ENCODE measurements around the gene ZBTB11. TPM values are rescaled to one million over a fixed set of nuclear protein-coding genes. Genes with fewer than 3 reads are reported as not detected.
A peak's percentile ranks its signal among the peaks of the same experiment; 100 is the strongest.

Gene ZBTB11
- total and polyA plus RNA-seq, 2 of the 13 experiments (the other 11 are each of a cell fraction or from before 2014, with no cell fraction given), result 5.9 to 18.1 TPM

DNA sequence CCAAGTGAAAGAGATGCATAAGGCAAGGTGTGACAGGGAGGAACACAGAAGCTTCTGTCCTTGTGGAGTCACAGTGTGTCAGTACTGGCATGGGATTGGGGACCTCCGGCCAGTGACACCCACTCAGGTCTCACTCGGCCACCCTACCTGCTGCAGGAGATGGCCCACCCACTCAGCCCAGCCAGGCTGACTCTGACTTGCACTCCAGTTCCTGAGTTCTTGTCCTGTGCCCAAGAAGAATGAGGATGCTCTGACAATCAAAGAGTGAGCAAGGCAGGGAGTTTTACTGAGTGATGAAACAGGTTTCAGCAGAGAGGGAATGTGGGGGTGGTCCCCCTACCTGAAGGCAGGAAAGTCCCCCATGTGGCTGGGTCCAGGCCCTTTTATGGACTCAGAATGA is 52.1 kb downstream of the ZBTB11 start (continued):
- TF ChIP-seq, protein P1, sequence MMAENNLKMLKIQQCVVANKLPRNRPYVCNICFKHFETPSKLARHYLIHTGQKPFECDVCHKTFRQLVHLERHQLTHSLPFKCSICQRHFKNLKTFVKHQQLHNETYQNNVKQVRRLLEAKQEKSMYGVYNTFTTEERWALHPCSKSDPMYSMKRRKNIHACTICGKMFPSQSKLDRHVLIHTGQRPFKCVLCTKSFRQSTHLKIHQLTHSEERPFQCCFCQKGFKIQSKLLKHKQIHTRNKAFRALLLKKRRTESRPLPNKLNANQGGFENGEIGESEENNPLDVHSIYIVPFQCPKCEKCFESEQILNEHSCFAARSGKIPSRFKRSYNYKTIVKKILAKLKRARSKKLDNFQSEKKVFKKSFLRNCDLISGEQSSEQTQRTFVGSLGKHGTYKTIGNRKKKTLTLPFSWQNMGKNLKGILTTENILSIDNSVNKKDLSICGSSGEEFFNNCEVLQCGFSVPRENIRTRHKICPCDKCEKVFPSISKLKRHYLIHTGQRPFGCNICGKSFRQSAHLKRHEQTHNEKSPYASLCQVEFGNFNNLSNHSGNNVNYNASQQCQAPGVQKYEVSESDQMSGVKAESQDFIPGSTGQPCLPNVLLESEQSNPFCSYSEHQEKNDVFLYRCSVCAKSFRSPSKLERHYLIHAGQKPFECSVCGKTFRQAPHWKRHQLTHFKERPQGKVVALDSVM (CRISPR knock-in tag; IDR thresholded peaks at IDR 0.05), result no peak
- TF ChIP-seq ZNF776 (CRISPR knock-in tag; IDR thresholded peaks at IDR 0.05), result no peak

- BruUV-seq (replicated peaks), result no TSS peak
- in situ Hi-C loops (cut with HindIII; ENCODE audit: extremely low pct_ligation_motif_present, low pct_unique_long_range_greater_than_20kb) (no loop called here), intact Hi-C loops (cut with micrococcal nuclease; ENCODE audit: unreplicated experiment) (no loop called here)
- 57% methylated on average over 1 of the region's 1 CpG for WGBS (ENCODE audit: low lambda C conversion rate)
- DNase-seq (ENCODE audit: low spot score) (no peak), ATAC-seq (no peak), FAIRE-seq (no peak)
- Histone ChIP-seq H3K4me3 (replicated peaks in 1 of 3; ENCODE audit: insufficient read depth in 1 of 3, low read depth in 2 of 3, low read length in 3 of 3) (no peak overlapping the region), H3K27ac (ENCODE audit: extremely low read length, insufficient read depth, low read length) (no peak overlapping the region), H2AFZ (ENCODE audit: low read length) (no peak overlapping the region), H3K27me3 (ENCODE audit: control insufficient read depth in 1 of 2, insufficient read depth in 2 of 2, low read length in 2 of 2) (no peaks in the 10 kb centered on the region), H3K4me2 (ENCODE audit: low read depth, low read length) (no peak overlapping the region), H3K4me1 (ENCODE audit: insufficient read depth, low read length) (no peaks in the 10 kb centered on the region), H3K79me2 (ENCODE audit: insufficient read depth, low read length) (no peaks in the 10 kb centered on the region), H3K36me3 (replicated peaks in 1 of 2; ENCODE audit: control insufficient read depth in 1 of 2, insufficient read depth in 2 of 2, low read length in 2 of 2) (no peaks in the 10 kb centered on the region), H4K20me1 (ENCODE audit: insufficient read depth, low read length) (no peaks in the 10 kb centered on the region), H3K9ac (ENCODE audit: insufficient read depth, low read depth, low read length) (no peak overlapping the region), H3K9me3 (ENCODE audit: low read length) (no peaks in the 10 kb centered on the region)
- POLR2A ChIA-PET, result no interaction called here
- TF ChIP-seq MAF1 (CRISPR knock-in tag; IDR thresholded peaks at IDR 0.05; ENCODE audit: borderline replicate concordance), result no peak
- CTCF ChIA-PET (ENCODE audit: low intra/inter-chr PET ratio, low total read pairs), result no interaction called here
These were observed 53.3 kb downstream of the ZBTB11 start for GRCh38 chr3:101623656-101624055.

DNA sequence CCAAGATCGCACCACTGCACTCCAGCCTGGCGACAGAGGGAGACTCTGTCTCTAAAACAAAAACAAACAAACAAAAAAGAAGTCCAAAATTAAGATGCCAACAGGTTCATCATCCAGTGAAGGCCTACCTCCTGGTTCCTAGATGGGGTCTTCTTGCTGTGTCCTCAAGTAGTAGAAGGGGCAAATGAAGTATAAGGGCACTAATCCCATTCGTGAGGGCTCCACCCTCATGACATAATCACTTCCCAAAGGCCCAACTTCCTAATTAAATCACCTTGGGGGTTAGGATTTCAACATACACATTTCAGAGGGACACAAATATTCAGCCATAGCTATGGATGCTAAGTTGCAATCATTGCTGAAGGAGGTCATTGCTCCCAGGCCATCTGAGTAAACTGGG is 57.2 kb downstream of the ZBTB11 start:
- BruUV-seq (replicated peaks), result no TSS peak
- 81% methylated on average over 3 of the region's 3 CpGs for WGBS (ENCODE audit: low lambda C conversion rate)

More for the DNA sequence above, 57.2 kb downstream of the ZBTB11 start:
- no peak for TF ChIP-seq MIER2 (CRISPR knock-in tag; IDR thresholded peaks at IDR 0.05)
- TF ChIP-seq ZNF264 (CRISPR knock-in tag; IDR thresholded peaks at IDR 0.05), result peak; percentile 96
- TF ChIP-seq, protein P2, sequence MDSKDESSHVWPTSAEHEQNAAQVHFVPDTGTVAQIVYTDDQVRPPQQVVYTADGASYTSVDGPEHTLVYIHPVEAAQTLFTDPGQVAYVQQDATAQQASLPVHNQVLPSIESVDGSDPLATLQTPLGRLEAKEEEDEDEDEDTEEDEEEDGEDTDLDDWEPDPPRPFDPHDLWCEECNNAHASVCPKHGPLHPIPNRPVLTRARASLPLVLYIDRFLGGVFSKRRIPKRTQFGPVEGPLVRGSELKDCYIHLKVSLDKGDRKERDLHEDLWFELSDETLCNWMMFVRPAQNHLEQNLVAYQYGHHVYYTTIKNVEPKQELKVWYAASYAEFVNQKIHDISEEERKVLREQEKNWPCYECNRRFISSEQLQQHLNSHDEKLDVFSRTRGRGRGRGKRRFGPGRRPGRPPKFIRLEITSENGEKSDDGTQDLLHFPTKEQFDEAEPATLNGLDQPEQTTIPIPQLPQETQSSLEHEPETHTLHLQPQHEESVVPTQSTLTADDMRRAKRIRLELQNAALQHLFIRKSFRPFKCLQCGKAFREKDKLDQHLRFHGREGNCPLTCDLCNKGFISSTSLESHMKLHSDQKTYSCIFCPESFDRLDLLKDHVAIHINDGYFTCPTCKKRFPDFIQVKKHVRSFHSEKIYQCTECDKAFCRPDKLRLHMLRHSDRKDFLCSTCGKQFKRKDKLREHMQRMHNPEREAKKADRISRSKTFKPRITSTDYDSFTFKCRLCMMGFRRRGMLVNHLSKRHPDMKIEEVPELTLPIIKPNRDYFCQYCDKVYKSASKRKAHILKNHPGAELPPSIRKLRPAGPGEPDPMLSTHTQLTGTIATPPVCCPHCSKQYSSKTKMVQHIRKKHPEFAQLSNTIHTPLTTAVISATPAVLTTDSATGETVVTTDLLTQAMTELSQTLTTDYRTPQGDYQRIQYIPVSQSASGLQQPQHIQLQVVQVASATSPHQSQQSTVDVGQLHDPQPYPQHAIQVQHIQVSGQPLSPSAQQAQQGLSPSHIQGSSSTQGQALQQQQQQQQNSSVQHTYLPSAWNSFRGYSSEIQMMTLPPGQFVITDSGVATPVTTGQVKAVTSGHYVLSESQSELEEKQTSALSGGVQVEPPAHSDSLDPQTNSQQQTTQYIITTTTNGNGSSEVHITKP (CRISPR knock-in tag; IDR thresholded peaks at IDR 0.05; ENCODE audit: low read depth), result no peak
- no peaks in the 10 kb centered on the region for H3K9me3 ChIP-seq (ENCODE audit: low read length)
- H3K9ac ChIP-seq (ENCODE audit: insufficient read depth, low read depth, low read length), result no peak overlapping the region
- no peaks in the 10 kb centered on the region for H3K79me2 ChIP-seq (ENCODE audit: insufficient read depth, low read length)
- no peaks in the 10 kb centered on the region for H3K36me3 ChIP-seq (replicated peaks in 1 of 2; ENCODE audit: control insufficient read depth in 1 of 2, insufficient read depth in 2 of 2, low read length in 2 of 2)
- DNase-seq (ENCODE audit: low spot score), result no peak
- FAIRE-seq, result no peak
- no peak overlapping the region for H3K27ac ChIP-seq (ENCODE audit: extremely low read length, insufficient read depth, low read length)
- intact Hi-C loops (cut with micrococcal nuclease; ENCODE audit: unreplicated experiment) (no loop called here), in situ Hi-C loops (cut with HindIII; ENCODE audit: extremely low pct_ligation_motif_present, low pct_unique_long_range_greater_than_20kb) (no loop called here)
- ATAC-seq, result no peak
- H3K4me2 ChIP-seq (ENCODE audit: low read depth, low read length), result no peak overlapping the region
- CTCF ChIA-PET (ENCODE audit: low intra/inter-chr PET ratio, low total read pairs), result no interaction called here
- no peak overlapping the region for H3K4me3 ChIP-seq (replicated peaks in 1 of 3; ENCODE audit: insufficient read depth in 1 of 3, low read depth in 2 of 3, low read length in 3 of 3)
- no peaks in the 10 kb centered on the region for H3K4me1 ChIP-seq (ENCODE audit: insufficient read depth, low read length)
- no peaks in the 10 kb centered on the region for H4K20me1 ChIP-seq (ENCODE audit: insufficient read depth, low read length)
- POLR2A ChIA-PET, result no interaction called here
- no peaks in the 10 kb centered on the region for H3K27me3 ChIP-seq (ENCODE audit: control insufficient read depth in 1 of 2, insufficient read depth in 2 of 2, low read length in 2 of 2)
- no peak overlapping the region for H2AFZ ChIP-seq (ENCODE audit: low read length)

Measured in HepG2 (cell line).